ENCODE measurements around the gene ARID2.

Gene ARID2

DNA sequence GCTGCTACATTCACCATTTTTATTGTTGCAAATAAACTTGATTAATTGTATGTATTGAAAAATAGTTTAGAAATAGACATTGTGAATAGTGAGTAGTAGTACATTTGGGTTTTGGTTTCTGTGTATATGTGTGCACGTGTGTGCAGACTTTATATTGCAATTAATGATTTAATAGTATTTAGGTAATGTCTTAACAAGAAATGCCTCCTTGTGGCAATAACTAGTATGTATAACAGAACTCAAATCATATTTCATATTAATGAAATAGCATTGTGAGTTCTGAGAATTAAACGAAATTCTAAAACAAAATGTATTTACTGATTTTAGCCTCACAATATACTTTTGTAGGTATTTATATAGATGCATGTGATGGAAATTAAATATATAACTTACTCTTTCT is 160.8 kb downstream of the ARID2 start:
- Histone ChIP-seq H3K27me3 (no peaks in the 10 kb centered on the region), H3K4me1 (no peaks in the 10 kb centered on the region), H3K4me3 (ENCODE audit: low read depth, low read length) (no peak overlapping the region), H3K9me3 (no peaks in the 10 kb centered on the region), H3K36me3 (peaks cover 37% of the 10 kb centered on the region)
- TF ChIP-seq, protein P1, sequence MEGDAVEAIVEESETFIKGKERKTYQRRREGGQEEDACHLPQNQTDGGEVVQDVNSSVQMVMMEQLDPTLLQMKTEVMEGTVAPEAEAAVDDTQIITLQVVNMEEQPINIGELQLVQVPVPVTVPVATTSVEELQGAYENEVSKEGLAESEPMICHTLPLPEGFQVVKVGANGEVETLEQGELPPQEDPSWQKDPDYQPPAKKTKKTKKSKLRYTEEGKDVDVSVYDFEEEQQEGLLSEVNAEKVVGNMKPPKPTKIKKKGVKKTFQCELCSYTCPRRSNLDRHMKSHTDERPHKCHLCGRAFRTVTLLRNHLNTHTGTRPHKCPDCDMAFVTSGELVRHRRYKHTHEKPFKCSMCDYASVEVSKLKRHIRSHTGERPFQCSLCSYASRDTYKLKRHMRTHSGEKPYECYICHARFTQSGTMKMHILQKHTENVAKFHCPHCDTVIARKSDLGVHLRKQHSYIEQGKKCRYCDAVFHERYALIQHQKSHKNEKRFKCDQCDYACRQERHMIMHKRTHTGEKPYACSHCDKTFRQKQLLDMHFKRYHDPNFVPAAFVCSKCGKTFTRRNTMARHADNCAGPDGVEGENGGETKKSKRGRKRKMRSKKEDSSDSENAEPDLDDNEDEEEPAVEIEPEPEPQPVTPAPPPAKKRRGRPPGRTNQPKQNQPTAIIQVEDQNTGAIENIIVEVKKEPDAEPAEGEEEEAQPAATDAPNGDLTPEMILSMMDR (IDR thresholded peaks at IDR 0.05; ENCODE audit: low read depth, low read length), result no peak
- DNase-seq, result no peak

DNA sequence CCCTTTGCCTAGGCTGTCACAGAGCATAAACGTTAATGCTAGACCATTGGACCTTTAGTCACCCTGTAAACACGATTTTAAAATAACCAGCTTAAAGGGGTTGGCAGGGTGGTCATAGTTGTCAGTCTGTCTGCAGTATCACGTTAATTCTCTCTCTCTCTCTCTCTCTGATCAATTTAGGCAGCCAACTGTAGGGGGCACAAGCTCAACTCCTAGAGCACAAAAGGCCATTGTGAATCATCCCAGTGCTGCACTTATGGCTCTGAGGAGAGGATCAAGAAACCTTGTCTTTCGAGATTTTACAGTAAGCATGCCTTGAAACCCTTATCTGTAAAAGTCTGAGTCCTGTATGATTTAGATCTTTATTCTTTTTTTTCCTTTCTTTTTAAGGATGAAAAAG is 163.7 kb downstream of the ARID2 start:
- Histone ChIP-seq H3K4me1 (no peaks in the 10 kb centered on the region), H3K27me3 (no peaks in the 10 kb centered on the region), H3K36me3 (peaks cover 40% of the 10 kb centered on the region), H3K4me3 (ENCODE audit: low read depth, low read length) (no peak overlapping the region), H3K9me3 (no peaks in the 10 kb centered on the region)
- TF ChIP-seq, protein P1 (IDR thresholded peaks at IDR 0.05; ENCODE audit: low read depth, low read length), result peak; percentile 60
- DNase-seq, result no peak

DNA sequence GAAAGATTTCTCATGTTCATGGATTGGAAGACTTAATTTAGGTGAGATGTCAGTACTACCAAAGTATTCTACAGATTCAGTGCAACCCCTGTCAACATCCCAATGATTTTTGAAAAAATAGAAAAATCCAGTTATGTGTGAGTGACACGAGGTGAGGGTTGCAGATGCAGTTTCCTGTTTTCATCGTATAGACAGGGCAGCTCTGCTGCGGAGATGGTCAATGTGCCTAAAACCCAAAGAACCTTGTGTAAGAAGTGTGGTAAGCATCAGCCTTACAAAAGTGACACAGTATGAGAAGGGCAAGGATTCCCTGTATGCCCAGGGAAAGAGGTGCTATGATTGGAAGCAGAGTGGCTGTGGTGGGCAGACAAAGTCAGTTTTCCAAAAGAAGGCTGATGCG is 166.5 kb downstream of the ARID2 start:
- H3K36me3 ChIP-seq, result peaks cover 40% of the 10 kb centered on the region
- no peaks in the 10 kb centered on the region for H3K9me3 ChIP-seq
- TF ChIP-seq, protein P1 (IDR thresholded peaks at IDR 0.05; ENCODE audit: low read depth, low read length), result no peak
- no peak overlapping the region for H3K4me3 ChIP-seq (ENCODE audit: low read depth, low read length)
- no peaks in the 10 kb centered on the region for H3K4me1 ChIP-seq
- H3K27me3 ChIP-seq, result no peaks in the 10 kb centered on the region
- no peak for DNase-seq

DNA sequence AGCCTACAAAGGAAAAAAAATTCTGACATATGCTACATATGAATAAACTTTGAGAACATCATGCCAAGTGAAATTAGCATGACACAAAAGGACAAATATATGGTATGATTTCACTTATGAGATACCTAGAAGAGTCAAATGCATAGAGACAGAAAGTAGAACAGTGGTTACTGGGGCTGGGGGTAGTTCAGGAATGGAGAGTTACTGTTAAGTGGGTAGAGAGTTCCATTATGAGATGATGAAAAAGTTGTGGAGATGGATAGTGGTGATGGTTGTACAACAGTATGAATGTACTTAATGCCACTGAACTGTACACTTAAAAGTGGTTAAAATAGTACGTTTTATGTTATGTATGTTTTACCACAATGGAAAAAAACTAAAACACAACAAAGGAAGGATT is 168.6 kb downstream of the ARID2 start:
- Histone ChIP-seq H3K4me1 (no peaks in the 10 kb centered on the region), H3K9me3 (no peaks in the 10 kb centered on the region), H3K36me3 (peaks cover 33% of the 10 kb centered on the region), H3K27me3 (no peaks in the 10 kb centered on the region), H3K4me3 (ENCODE audit: low read depth, low read length) (no peak overlapping the region)
- TF ChIP-seq, protein P1 (IDR thresholded peaks at IDR 0.05; ENCODE audit: low read depth, low read length), result no peak
- no peak for DNase-seq

DNA sequence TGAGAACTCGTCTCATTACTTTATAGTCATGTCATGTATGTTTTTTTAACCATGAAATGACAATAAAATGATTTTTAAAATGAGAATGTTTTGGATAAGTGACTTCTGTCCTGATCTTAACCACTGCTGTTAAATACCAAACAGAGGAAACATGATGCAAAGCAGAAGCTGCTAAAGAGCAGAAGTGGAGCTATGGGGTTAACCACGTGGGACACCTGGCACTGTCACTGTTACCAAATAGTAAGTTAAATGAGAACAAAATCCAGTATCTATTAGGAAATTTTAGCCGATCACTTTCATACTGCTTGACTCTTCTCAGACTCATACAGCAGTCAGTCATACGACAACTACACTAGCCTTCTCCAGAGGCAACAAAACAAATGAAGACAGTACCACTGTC is 178.4 kb downstream of the ARID2 start:
- Histone ChIP-seq H3K4me3 (ENCODE audit: low read depth, low read length) (no peak overlapping the region), H3K27me3 (no peaks in the 10 kb centered on the region), H3K36me3 (peaks cover 7% of the 10 kb centered on the region), H3K9me3 (no peaks in the 10 kb centered on the region), H3K4me1 (peaks cover 5% of the 10 kb centered on the region)
- DNase-seq, result no peak
- TF ChIP-seq, protein P1 (IDR thresholded peaks at IDR 0.05; ENCODE audit: low read depth, low read length), result no peak

DNA sequence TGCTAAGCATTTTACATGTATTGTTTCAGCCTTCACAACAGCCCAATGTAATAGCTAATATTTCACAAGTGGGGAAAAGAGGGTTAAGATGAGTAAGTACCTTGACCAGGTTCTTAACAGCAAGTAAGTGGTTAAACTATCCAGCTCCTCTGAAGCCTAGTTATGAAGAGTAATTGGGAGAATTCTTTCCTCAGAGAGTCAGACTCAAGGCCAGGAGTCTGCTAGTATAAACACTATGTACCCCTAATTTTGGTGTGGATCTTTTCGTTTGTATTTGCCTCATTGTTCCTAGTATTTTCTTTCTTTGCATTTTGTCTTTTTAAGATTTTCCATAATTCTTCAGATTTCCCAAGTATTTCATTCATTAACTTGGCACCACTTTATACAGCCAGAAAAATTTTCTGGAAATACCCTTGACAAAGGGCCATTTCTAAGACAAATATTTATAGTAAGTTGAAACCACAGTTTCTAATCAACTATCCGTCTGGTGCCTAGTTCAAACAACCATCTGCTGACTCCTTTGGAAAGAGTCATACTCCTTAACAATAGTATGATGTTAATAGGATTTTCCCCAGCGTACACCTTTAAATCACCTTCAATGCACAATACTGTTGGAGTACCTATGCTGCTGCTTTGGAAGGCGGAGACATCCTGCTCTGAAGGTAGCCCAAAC is 179.7 kb downstream of the ARID2 start:
- H3K4me3 ChIP-seq (ENCODE audit: low read depth, low read length), result no peak overlapping the region
- DNase-seq, result no peak
- no peaks in the 10 kb centered on the region for H3K9me3 ChIP-seq
- H3K36me3 ChIP-seq, result peaks cover 7% of the 10 kb centered on the region
- H3K27me3 ChIP-seq, result no peaks in the 10 kb centered on the region
- peaks cover 13% of the 10 kb centered on the region for H3K4me1 ChIP-seq
- TF ChIP-seq, protein P1 (IDR thresholded peaks at IDR 0.05; ENCODE audit: low read depth, low read length), result no peak

Data from BE2C (cell line).